SU-DHL-6 (cell line): ENCODE data around the gene KRT80.

Source experiments
- CTCF ChIP-seq: fragments of 200-600 bp; sonication (generic); IDR thresholded peaks from one replicate; pipeline ENCODE4 v1.5.1; 2017; ENCODE audit warnings: antibody characterized with exemption, mild to moderate bottlenecking, low read length, moderate library complexity; ENCODE audit not compliant: insufficient read depth, poor library complexity, severe bottlenecking
- EZH2phosphoT487 ChIP-seq: fragments of 200-600 bp; sonication (generic), shearing (Covaris generic); conservative IDR thresholded peaks from 2 replicates; pipeline ENCODE4 v1.6.1; 2018; ENCODE audit warnings: mild to moderate bottlenecking, antibody characterized with exemption, low read length, moderate library complexity, mixed read lengths

GRCh38 chr12:52187206-52187605 is 4.6 kb downstream of the KRT80 start:
- no peak for TF ChIP-seq CTCF
- TF ChIP-seq EZH2phosphoT487, result no peak
